Stomach (tissue), 4 donors: Measurements from ENCODE around the gene PTPN14.

Experiments used
- CTCF ChIP-seq, 7 experiments: fragments of 450-650 bp in 4 of 7; fragments of 200-600 bp in 3 of 7; sonication (generic) in 3 of 7; IDR thresholded peaks; one replicate each; pipeline ENCODE4 v1.5.1; 2016 to 2019; ENCODE audit warnings: antibody characterized with exemption in 7 of 7, control low read depth in 2 of 7, mild to moderate bottlenecking in 1 of 7
- POLR2A ChIP-seq, 4 donors: fragments of 450-650 bp; IDR thresholded peaks; one replicate each; pipeline ENCODE4 v1.6.1; 2016; ENCODE audit warnings: antibody characterized with exemption in 4 of 4, control low read depth in 2 of 4, mild to moderate bottlenecking in 1 of 4, moderate library complexity in 1 of 4
- POLR2AphosphoS5 ChIP-seq, 3 donors: sonication (generic); formaldehyde crosslinking; IDR thresholded peaks; one replicate each; pipeline ENCODE4 v1.6.1; 2016; ENCODE audit warnings: antibody characterized with exemption in 3 of 3

GRCh38 chr1:214469290-214469689 is 82.1 kb downstream of the PTPN14 start:
- no peak for TF ChIP-seq POLR2A (IDR thresholded peaks at IDR 0.05)
- TF ChIP-seq CTCF (IDR thresholded peaks at IDR 0.05): no peak
- TF ChIP-seq POLR2AphosphoS5 (IDR thresholded peaks at IDR 0.05): no peak
